Measurements from ENCODE around the gene KAZN.

KAZN gene

GRCh38 chr1:14561014-14561693, 37.3 kb upstream of the KAZN start:
- no peak for TF ChIP-seq CTCF (conservative IDR thresholded peaks at IDR 0.05; ENCODE audit: control insufficient read depth, insufficient read depth, low read depth, low read length)
- peak; percentile 71 for DNase-seq (ENCODE audit: low read depth)

GRCh38 chr1:14565090-14565489, 33.4 kb upstream of the KAZN start:
- DNase-seq (ENCODE audit: low read depth) = peak; percentile 20
- no peak for TF ChIP-seq CTCF (conservative IDR thresholded peaks at IDR 0.05; ENCODE audit: control insufficient read depth, insufficient read depth, low read depth, low read length)
- H3K4me3 ChIP-seq (ENCODE audit: control insufficient read depth, low read depth, low read length) = no peak overlapping the region

More at GRCh38 chr1:14561014-14561693, 37.3 kb upstream of the KAZN start:
- H3K4me3 ChIP-seq (ENCODE audit: control insufficient read depth, low read depth, low read length) = no peak overlapping the region

GRCh38 chr1:14567056-14567455, 31.4 kb upstream of the KAZN start:
- no peak for DNase-seq (ENCODE audit: low read depth)
- H3K4me3 ChIP-seq (ENCODE audit: control insufficient read depth, low read depth, low read length) = no peak overlapping the region
- no peak for TF ChIP-seq CTCF (conservative IDR thresholded peaks at IDR 0.05; ENCODE audit: control insufficient read depth, insufficient read depth, low read depth, low read length)

- DNase-seq (ENCODE audit: low read depth) = no peak
- no peak for TF ChIP-seq CTCF (conservative IDR thresholded peaks at IDR 0.05; ENCODE audit: control insufficient read depth, insufficient read depth, low read depth, low read length)
- no peak overlapping the region for H3K4me3 ChIP-seq (ENCODE audit: control insufficient read depth, low read depth, low read length)
Measured at GRCh38 chr1:14567903-14568302, 30.6 kb upstream of the KAZN start.

- TF ChIP-seq CTCF (conservative IDR thresholded peaks at IDR 0.05; ENCODE audit: control insufficient read depth, insufficient read depth, low read depth, low read length) = no peak
- no peak for DNase-seq (ENCODE audit: low read depth)
- no peak overlapping the region for H3K4me3 ChIP-seq (ENCODE audit: control insufficient read depth, low read depth, low read length)
Measured at GRCh38 chr1:14568716-14569355, 29.6 kb upstream of the KAZN start.

- DNase-seq (ENCODE audit: low read depth) = peak; percentile 85
- TF ChIP-seq CTCF (conservative IDR thresholded peaks at IDR 0.05; ENCODE audit: control insufficient read depth, insufficient read depth, low read depth, low read length) = no peak
Measured at GRCh38 chr1:14570514-14570913, 28.0 kb upstream of the KAZN start.

More at GRCh38 chr1:14570514-14570913, 28.0 kb upstream of the KAZN start:
- no peak overlapping the region for H3K4me3 ChIP-seq (ENCODE audit: control insufficient read depth, low read depth, low read length)

All from fibroblast of mammary gland (primary cell).